ENCODE results near the gene HMCN2.

DNA sequence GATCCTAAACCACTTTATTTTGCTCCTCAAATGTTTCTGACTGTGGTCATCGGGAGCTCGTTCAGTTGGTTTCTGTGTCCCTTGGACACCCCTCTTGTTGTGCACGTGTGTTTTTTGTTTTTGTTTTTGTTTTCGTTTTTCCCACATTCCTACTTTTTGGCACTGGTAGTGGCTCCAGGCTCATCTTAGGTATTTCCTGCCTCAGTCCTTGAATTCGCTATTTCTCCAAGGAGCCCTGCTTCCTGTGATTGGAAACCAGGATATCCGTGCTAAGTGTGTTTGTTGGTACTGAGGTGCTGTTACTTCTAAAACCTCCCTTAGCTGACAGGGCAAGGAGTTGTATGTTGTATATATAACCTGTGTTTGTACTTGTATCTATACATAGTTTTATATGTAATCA is 5.9 kb downstream of the HMCN2 start:
- TF ChIP-seq, protein P1, sequence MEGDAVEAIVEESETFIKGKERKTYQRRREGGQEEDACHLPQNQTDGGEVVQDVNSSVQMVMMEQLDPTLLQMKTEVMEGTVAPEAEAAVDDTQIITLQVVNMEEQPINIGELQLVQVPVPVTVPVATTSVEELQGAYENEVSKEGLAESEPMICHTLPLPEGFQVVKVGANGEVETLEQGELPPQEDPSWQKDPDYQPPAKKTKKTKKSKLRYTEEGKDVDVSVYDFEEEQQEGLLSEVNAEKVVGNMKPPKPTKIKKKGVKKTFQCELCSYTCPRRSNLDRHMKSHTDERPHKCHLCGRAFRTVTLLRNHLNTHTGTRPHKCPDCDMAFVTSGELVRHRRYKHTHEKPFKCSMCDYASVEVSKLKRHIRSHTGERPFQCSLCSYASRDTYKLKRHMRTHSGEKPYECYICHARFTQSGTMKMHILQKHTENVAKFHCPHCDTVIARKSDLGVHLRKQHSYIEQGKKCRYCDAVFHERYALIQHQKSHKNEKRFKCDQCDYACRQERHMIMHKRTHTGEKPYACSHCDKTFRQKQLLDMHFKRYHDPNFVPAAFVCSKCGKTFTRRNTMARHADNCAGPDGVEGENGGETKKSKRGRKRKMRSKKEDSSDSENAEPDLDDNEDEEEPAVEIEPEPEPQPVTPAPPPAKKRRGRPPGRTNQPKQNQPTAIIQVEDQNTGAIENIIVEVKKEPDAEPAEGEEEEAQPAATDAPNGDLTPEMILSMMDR (IDR thresholded peaks at IDR 0.05): no peak
- TF ChIP-seq POLR2A (IDR thresholded peaks at IDR 0.05): no peak
- no peak for TF ChIP-seq EP300 (IDR thresholded peaks at IDR 0.05)
- TF ChIP-seq POLR2AphosphoS5 (IDR thresholded peaks at IDR 0.05): no peak

All from stomach (tissue), 4 donors.